ENCODE measurements around the gene CALM3.
A peak's percentile ranks its signal among the peaks of the same experiment; 100 is the strongest.

CALM3 gene

GRCh38 chr19:46608581-46609345 lies 7.6 kb downstream of the CALM3 start:
- H3K9ac ChIP-seq (ENCODE audit: low read depth, low read length) = no peak overlapping the region
- H3K9me3 ChIP-seq (ENCODE audit: insufficient read depth, low read depth, low read length) = no peaks in the 10 kb centered on the region
- no peaks in the 10 kb centered on the region for H3K27me3 ChIP-seq (ENCODE audit: insufficient read depth, low read length)
- WGBS = 96% methylated on average over 27 of the region's 27 CpGs
- H3K27ac ChIP-seq (ENCODE audit: low read depth, low read length) = no peak overlapping the region
- no peak overlapping the region for H3K4me3 ChIP-seq (ENCODE audit: low read length)
- 0 out of 2 replicates have a peak, but pooled peaks cover 2% of the 10 kb centered on the region for H3K4me1 ChIP-seq (ENCODE audit: insufficient read depth, low read length)
- H3K36me3 ChIP-seq (ENCODE audit: insufficient read depth, low read length) = peaks cover 52% of the 10 kb centered on the region

- Histone ChIP-seq H3K27ac (ENCODE audit: low read depth, low read length) (no peak overlapping the region), H3K4me3 (ENCODE audit: low read length) (no peak overlapping the region), H3K9ac (ENCODE audit: low read depth, low read length) (no peak overlapping the region), H3K36me3 (ENCODE audit: insufficient read depth, low read length) (peaks cover 52% of the 10 kb centered on the region), H3K9me3 (ENCODE audit: insufficient read depth, low read depth, low read length) (no peaks in the 10 kb centered on the region), H3K4me1 (ENCODE audit: insufficient read depth, low read length) (0 out of 2 replicates have a peak, but pooled peaks cover 3% of the 10 kb centered on the region), H3K27me3 (ENCODE audit: insufficient read depth, low read length) (no peaks in the 10 kb centered on the region)
- WGBS = 92% methylated on average over 26 of the region's 30 CpGs
Measured at GRCh38 chr19:46609511-46610412, 8.6 kb downstream of the CALM3 start.

- H3K4me1 ChIP-seq (ENCODE audit: insufficient read depth, low read length) = 0 out of 2 replicates have a peak, but pooled peaks cover 3% of the 10 kb centered on the region
- peaks cover 52% of the 10 kb centered on the region for H3K36me3 ChIP-seq (ENCODE audit: insufficient read depth, low read length)
- H3K9ac ChIP-seq (ENCODE audit: low read depth, low read length) = no peak overlapping the region
- 94% methylated on average over 3 of the region's 5 CpGs for WGBS
- H3K27me3 ChIP-seq (ENCODE audit: insufficient read depth, low read length) = no peaks in the 10 kb centered on the region
- H3K4me3 ChIP-seq (ENCODE audit: low read length) = no peak overlapping the region
- H3K9me3 ChIP-seq (ENCODE audit: insufficient read depth, low read depth, low read length) = no peaks in the 10 kb centered on the region
- no peak overlapping the region for H3K27ac ChIP-seq (ENCODE audit: low read depth, low read length)
Measured at GRCh38 chr19:46610413-46610775, 9.3 kb downstream of the CALM3 start.

- Histone ChIP-seq H3K9ac (ENCODE audit: low read depth, low read length) (no peak overlapping the region), H3K36me3 (ENCODE audit: insufficient read depth, low read length) (peaks cover 45% of the 10 kb centered on the region), H3K27me3 (ENCODE audit: insufficient read depth, low read length) (no peaks in the 10 kb centered on the region), H3K9me3 (ENCODE audit: insufficient read depth, low read depth, low read length) (no peaks in the 10 kb centered on the region), H3K4me3 (ENCODE audit: low read length) (no peak overlapping the region), H3K27ac (ENCODE audit: low read depth, low read length) (no peak overlapping the region), H3K4me1 (ENCODE audit: insufficient read depth, low read length) (0 out of 2 replicates have a peak, but pooled peaks cover 3% of the 10 kb centered on the region)
- WGBS = 89% methylated on average over 17 of the region's 17 CpGs
Measured at GRCh38 chr19:46610851-46611770, 10.0 kb downstream of the CALM3 start.

GRCh38 chr19:46611776-46612175 lies 10.6 kb downstream of the CALM3 start:
- Histone ChIP-seq H3K27ac (ENCODE audit: low read depth, low read length) (no peak overlapping the region), H3K27me3 (ENCODE audit: insufficient read depth, low read length) (no peaks in the 10 kb centered on the region), H3K9me3 (ENCODE audit: insufficient read depth, low read depth, low read length) (no peaks in the 10 kb centered on the region), H3K9ac (ENCODE audit: low read depth, low read length) (no peak overlapping the region), H3K36me3 (ENCODE audit: insufficient read depth, low read length) (peaks cover 38% of the 10 kb centered on the region), H3K4me1 (ENCODE audit: insufficient read depth, low read length) (0 out of 2 replicates have a peak, but pooled peaks cover 3% of the 10 kb centered on the region), H3K4me3 (ENCODE audit: low read length) (no peak overlapping the region)
- 86% methylated on average over 6 of the region's 6 CpGs for WGBS

- Histone ChIP-seq H3K4me3 (ENCODE audit: low read length) (no peak overlapping the region), H3K27me3 (ENCODE audit: insufficient read depth, low read length) (no peaks in the 10 kb centered on the region), H3K36me3 (ENCODE audit: insufficient read depth, low read length) (peaks cover 21% of the 10 kb centered on the region), H3K9me3 (ENCODE audit: insufficient read depth, low read depth, low read length) (no peaks in the 10 kb centered on the region), H3K4me1 (ENCODE audit: insufficient read depth, low read length) (0 out of 2 replicates have a peak, but pooled peaks cover 3% of the 10 kb centered on the region), H3K27ac (ENCODE audit: low read depth, low read length) (no peak overlapping the region), H3K9ac (ENCODE audit: low read depth, low read length) (no peak overlapping the region)
- WGBS = 91% methylated on average over 22 of the region's 22 CpGs
Measured at GRCh38 chr19:46613525-46613924, 12.4 kb downstream of the CALM3 start.

- Histone ChIP-seq H3K36me3 (ENCODE audit: insufficient read depth, low read length) (peaks cover 14% of the 10 kb centered on the region), H3K9me3 (ENCODE audit: insufficient read depth, low read depth, low read length) (no peaks in the 10 kb centered on the region), H3K27me3 (ENCODE audit: insufficient read depth, low read length) (no peaks in the 10 kb centered on the region), H3K9ac (ENCODE audit: low read depth, low read length) (no peak overlapping the region), H3K4me3 (ENCODE audit: low read length) (peak overlapping the region; percentile 14; the same call in 1 of the 2 replicates), H3K4me1 (ENCODE audit: insufficient read depth, low read length) (0 out of 2 replicates have a peak, but pooled peaks cover 3% of the 10 kb centered on the region), H3K27ac (ENCODE audit: low read depth, low read length) (no peak overlapping the region)
- WGBS = 24% methylated on average over 12 of the region's 12 CpGs
Measured at GRCh38 chr19:46614114-46614722, 13.1 kb downstream of the CALM3 start.

- Histone ChIP-seq H3K4me1 (ENCODE audit: insufficient read depth, low read length) (peaks cover 3% of the 10 kb centered on the region; the same call in 1 of the 2 replicates), H3K9me3 (ENCODE audit: insufficient read depth, low read depth, low read length) (no peaks in the 10 kb centered on the region), H3K4me3 (ENCODE audit: low read length) (no peak overlapping the region), H3K27me3 (ENCODE audit: insufficient read depth, low read length) (no peaks in the 10 kb centered on the region), H3K9ac (ENCODE audit: low read depth, low read length) (no peak overlapping the region), H3K27ac (ENCODE audit: low read depth, low read length) (no peak overlapping the region), H3K36me3 (ENCODE audit: insufficient read depth, low read length) (no peaks in the 10 kb centered on the region)
- 94% methylated on average over 9 of the region's 10 CpGs for WGBS
Measured at GRCh38 chr19:46615966-46616365, 14.8 kb downstream of the CALM3 start.

GRCh38 chr19:46616631-46617322 lies 15.6 kb downstream of the CALM3 start:
- no peak overlapping the region for H3K9ac ChIP-seq (ENCODE audit: low read depth, low read length)
- H3K4me1 ChIP-seq (ENCODE audit: insufficient read depth, low read length) = peaks cover 11% of the 10 kb centered on the region; the same call in 1 of the 2 replicates
- no peaks in the 10 kb centered on the region for H3K9me3 ChIP-seq (ENCODE audit: insufficient read depth, low read depth, low read length)
- WGBS = 52% methylated on average over 17 of the region's 17 CpGs
- H3K27me3 ChIP-seq (ENCODE audit: insufficient read depth, low read length) = no peaks in the 10 kb centered on the region
- no peaks in the 10 kb centered on the region for H3K36me3 ChIP-seq (ENCODE audit: insufficient read depth, low read length)
- H3K27ac ChIP-seq (ENCODE audit: low read depth, low read length) = no peak overlapping the region
- no peak overlapping the region for H3K4me3 ChIP-seq (ENCODE audit: low read length)

GRCh38 chr19:46617601-46618000 lies 16.5 kb downstream of the CALM3 start:
- Histone ChIP-seq H3K9ac (ENCODE audit: low read depth, low read length) (no peak overlapping the region), H3K27me3 (ENCODE audit: insufficient read depth, low read length) (no peaks in the 10 kb centered on the region), H3K27ac (ENCODE audit: low read depth, low read length) (no peak overlapping the region), H3K4me1 (ENCODE audit: insufficient read depth, low read length) (peaks cover 11% of the 10 kb centered on the region; the same call in 1 of the 2 replicates), H3K9me3 (ENCODE audit: insufficient read depth, low read depth, low read length) (no peaks in the 10 kb centered on the region), H3K36me3 (ENCODE audit: insufficient read depth, low read length) (no peaks in the 10 kb centered on the region), H3K4me3 (ENCODE audit: low read length) (no peak overlapping the region)
- WGBS = 93% methylated on average over 5 of the region's 6 CpGs
